ENCODE data around the gene ABCC8. TPM values are rescaled to one million over a fixed set of nuclear protein-coding genes. Genes with fewer than 3 reads are reported as not detected.

ABCC8 gene
- total RNA-seq, 2 donors from 2014 or later: 0.55 TPM; not detected in 1

- Mint-ChIP-seq H3K36me3 (ENCODE audit: low read depth) (no peaks in the 10 kb centered on the region), H3K27ac (no peak overlapping the region), H3K4me3 (no peak overlapping the region), H3K4me1 (no peaks in the 10 kb centered on the region), H3K9me3 (no peaks in the 10 kb centered on the region), H3K27me3 (ENCODE audit: insufficient read depth) (peaks cover 32% of the 10 kb centered on the region)
- Histone ChIP-seq H3K4me3 (ENCODE audit: low read length) (no peak overlapping the region), H3K9me3 (ENCODE audit: control insufficient read depth, low read length) (no peaks in the 10 kb centered on the region), H3K27me3 (ENCODE audit: control insufficient read depth, insufficient read depth, low read length, poor library complexity, severe bottlenecking) (no peaks in the 10 kb centered on the region), H3K4me1 (ENCODE audit: control insufficient read depth, insufficient read depth, low read length) (no peaks in the 10 kb centered on the region), H3K27ac (ENCODE audit: low read depth, low read length) (no peak overlapping the region), H3K9ac (ENCODE audit: extremely low read depth, low read length, poor library complexity, severe bottlenecking) (no peak overlapping the region), H3K36me3 (ENCODE audit: control insufficient read depth, insufficient read depth, low read length) (no peaks in the 10 kb centered on the region)
- TF ChIP-seq, protein P1, sequence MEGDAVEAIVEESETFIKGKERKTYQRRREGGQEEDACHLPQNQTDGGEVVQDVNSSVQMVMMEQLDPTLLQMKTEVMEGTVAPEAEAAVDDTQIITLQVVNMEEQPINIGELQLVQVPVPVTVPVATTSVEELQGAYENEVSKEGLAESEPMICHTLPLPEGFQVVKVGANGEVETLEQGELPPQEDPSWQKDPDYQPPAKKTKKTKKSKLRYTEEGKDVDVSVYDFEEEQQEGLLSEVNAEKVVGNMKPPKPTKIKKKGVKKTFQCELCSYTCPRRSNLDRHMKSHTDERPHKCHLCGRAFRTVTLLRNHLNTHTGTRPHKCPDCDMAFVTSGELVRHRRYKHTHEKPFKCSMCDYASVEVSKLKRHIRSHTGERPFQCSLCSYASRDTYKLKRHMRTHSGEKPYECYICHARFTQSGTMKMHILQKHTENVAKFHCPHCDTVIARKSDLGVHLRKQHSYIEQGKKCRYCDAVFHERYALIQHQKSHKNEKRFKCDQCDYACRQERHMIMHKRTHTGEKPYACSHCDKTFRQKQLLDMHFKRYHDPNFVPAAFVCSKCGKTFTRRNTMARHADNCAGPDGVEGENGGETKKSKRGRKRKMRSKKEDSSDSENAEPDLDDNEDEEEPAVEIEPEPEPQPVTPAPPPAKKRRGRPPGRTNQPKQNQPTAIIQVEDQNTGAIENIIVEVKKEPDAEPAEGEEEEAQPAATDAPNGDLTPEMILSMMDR (conservative IDR thresholded peaks at IDR 0.05): no peak
- WGBS, 2 experiments (ENCODE audit: insufficient coverage in 1 of 2, insufficient read length in 1 of 2): 65 to 91% methylated on average over 2 to 4 of the region's 4 CpGs
- no peak for DNase-seq
Measured at GRCh38 chr11:17505146-17505545, 28.5 kb upstream of the ABCC8 start.

- no peaks in the 10 kb centered on the region for H3K27me3 ChIP-seq (ENCODE audit: control insufficient read depth, insufficient read depth, low read length, poor library complexity, severe bottlenecking)
- peaks cover 37% of the 10 kb centered on the region for H3K27me3 Mint-ChIP-seq (ENCODE audit: insufficient read depth)
- H3K4me3 Mint-ChIP-seq: no peak overlapping the region
- 59 to 74% methylated on average over 4 to 9 of the region's 9 CpGs for WGBS, 2 experiments (ENCODE audit: insufficient coverage in 1 of 2, insufficient read length in 1 of 2)
- DNase-seq: peak; percentile 93
- no peaks in the 10 kb centered on the region for H3K9me3 ChIP-seq (ENCODE audit: control insufficient read depth, low read length)
- H3K9me3 Mint-ChIP-seq: no peaks in the 10 kb centered on the region
- H3K36me3 ChIP-seq (ENCODE audit: control insufficient read depth, insufficient read depth, low read length): no peaks in the 10 kb centered on the region
- TF ChIP-seq, protein P1 (conservative IDR thresholded peaks at IDR 0.05): peak; percentile 97
- no peaks in the 10 kb centered on the region for H3K4me1 ChIP-seq (ENCODE audit: control insufficient read depth, insufficient read depth, low read length)
- H3K27ac Mint-ChIP-seq: no peak overlapping the region
- no peak overlapping the region for H3K9ac ChIP-seq (ENCODE audit: extremely low read depth, low read length, poor library complexity, severe bottlenecking)
- H3K4me1 Mint-ChIP-seq: no peaks in the 10 kb centered on the region
- H3K27ac ChIP-seq (ENCODE audit: low read depth, low read length): no peak overlapping the region
- no peaks in the 10 kb centered on the region for H3K36me3 Mint-ChIP-seq (ENCODE audit: low read depth)
- no peak overlapping the region for H3K4me3 ChIP-seq (ENCODE audit: low read length)
Measured at GRCh38 chr11:17504330-17505107, 27.9 kb upstream of the ABCC8 start.

DNA sequence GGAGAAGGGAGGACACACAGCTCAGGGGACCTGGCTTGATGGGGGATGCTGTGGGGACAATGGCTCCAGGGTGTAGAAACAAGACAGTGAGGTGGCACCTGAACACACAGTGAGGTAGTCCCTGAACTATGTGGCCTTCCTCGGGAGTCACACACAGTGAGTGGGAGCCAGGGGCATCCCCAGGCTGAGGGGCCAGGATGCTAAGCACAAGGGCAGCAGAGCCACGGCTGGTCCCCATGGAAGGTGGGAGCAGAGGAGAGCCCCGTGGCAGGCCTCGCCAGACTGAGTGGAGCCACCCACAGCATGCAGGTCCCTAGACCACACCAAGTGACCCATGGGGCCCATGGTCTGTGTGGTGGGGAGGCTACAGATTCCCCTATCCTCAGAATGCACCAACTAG lies 26.0 kb upstream of the ABCC8 start:
- no peaks in the 10 kb centered on the region for H3K9me3 Mint-ChIP-seq
- Histone ChIP-seq H3K27me3 (ENCODE audit: control insufficient read depth, insufficient read depth, low read length, poor library complexity, severe bottlenecking) (no peaks in the 10 kb centered on the region), H3K9ac (ENCODE audit: extremely low read depth, low read length, poor library complexity, severe bottlenecking) (no peak overlapping the region), H3K4me1 (ENCODE audit: control insufficient read depth, insufficient read depth, low read length) (no peaks in the 10 kb centered on the region), H3K36me3 (ENCODE audit: control insufficient read depth, insufficient read depth, low read length) (no peaks in the 10 kb centered on the region), H3K4me3 (ENCODE audit: low read length) (no peak overlapping the region), H3K9me3 (ENCODE audit: control insufficient read depth, low read length) (no peaks in the 10 kb centered on the region), H3K27ac (ENCODE audit: low read depth, low read length) (no peak overlapping the region)
- WGBS, 2 experiments (ENCODE audit: insufficient coverage in 1 of 2, insufficient read length in 1 of 2): 89 to 100% methylated on average over 2 to 4 of the region's 4 CpGs
- DNase-seq: no peak
- H3K27ac Mint-ChIP-seq: no peak overlapping the region
- H3K4me1 Mint-ChIP-seq: no peaks in the 10 kb centered on the region
- H3K4me3 Mint-ChIP-seq: no peak overlapping the region
- H3K27me3 Mint-ChIP-seq (ENCODE audit: insufficient read depth): peaks cover 28% of the 10 kb centered on the region
- TF ChIP-seq, protein P1 (conservative IDR thresholded peaks at IDR 0.05): no peak
- no peaks in the 10 kb centered on the region for H3K36me3 Mint-ChIP-seq (ENCODE audit: low read depth)
